Thyroid gland (tissue), 4 donors: Measurements from ENCODE around the gene STAMBPL1.

Experiments used
- POLR2A ChIP-seq, 2 donors: fragments of 450-650 bp; IDR thresholded peaks; one replicate each; pipeline ENCODE4 v1.6.1; 2017; ENCODE audit warnings: antibody characterized with exemption in 2 of 2, mild to moderate bottlenecking in 2 of 2, moderate library complexity in 1 of 2
- TF ChIP-seq, protein P1 (sequence below), 6 experiments: fragments of 200-600 bp in 3 of 6; fragments of 450-650 bp in 3 of 6; sonication (generic) in 3 of 6; IDR thresholded peaks; one replicate each; pipeline ENCODE4 v1.5.1; 2016 to 2019; ENCODE audit warnings: antibody characterized with exemption in 6 of 6, mild to moderate bottlenecking in 2 of 6, inconsistent platforms in 1 of 6, moderate library complexity in 1 of 6

DNA sequence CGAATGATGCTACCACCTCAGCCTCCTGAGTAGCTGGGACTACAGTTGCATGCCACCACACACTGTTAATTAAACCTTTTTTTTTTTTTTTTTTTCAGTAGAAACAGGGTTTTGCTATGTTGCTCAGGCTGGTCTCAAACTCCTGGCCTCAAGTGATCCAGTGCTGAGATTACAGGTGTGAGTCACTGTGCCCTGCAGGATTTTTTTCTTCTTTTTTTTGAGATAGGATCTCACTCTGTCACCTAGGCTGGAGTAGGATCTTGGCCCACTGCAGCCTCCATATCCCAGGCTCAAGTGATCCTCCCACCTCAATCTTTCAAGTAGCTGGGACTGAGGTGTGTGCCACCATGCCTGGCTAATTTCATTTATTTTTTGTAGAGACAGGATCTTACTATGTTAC is 66.2 kb downstream of the STAMBPL1 start:
- TF ChIP-seq POLR2A (IDR thresholded peaks at IDR 0.05), result no peak
- TF ChIP-seq, protein P1, sequence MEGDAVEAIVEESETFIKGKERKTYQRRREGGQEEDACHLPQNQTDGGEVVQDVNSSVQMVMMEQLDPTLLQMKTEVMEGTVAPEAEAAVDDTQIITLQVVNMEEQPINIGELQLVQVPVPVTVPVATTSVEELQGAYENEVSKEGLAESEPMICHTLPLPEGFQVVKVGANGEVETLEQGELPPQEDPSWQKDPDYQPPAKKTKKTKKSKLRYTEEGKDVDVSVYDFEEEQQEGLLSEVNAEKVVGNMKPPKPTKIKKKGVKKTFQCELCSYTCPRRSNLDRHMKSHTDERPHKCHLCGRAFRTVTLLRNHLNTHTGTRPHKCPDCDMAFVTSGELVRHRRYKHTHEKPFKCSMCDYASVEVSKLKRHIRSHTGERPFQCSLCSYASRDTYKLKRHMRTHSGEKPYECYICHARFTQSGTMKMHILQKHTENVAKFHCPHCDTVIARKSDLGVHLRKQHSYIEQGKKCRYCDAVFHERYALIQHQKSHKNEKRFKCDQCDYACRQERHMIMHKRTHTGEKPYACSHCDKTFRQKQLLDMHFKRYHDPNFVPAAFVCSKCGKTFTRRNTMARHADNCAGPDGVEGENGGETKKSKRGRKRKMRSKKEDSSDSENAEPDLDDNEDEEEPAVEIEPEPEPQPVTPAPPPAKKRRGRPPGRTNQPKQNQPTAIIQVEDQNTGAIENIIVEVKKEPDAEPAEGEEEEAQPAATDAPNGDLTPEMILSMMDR (IDR thresholded peaks at IDR 0.05), result no peak
